Ascending aorta (tissue), 2 donors: ENCODE results near the gene KCNQ1. TPM values are rescaled to one million over a fixed set of nuclear protein-coding genes. Genes with fewer than 3 reads are reported as not detected.

Experiments
- DNase-seq, 2 donors: peaks; one replicate each; pipeline ENCODE4 v3.0.0-alpha.2; 2019; ENCODE audit warnings: low spot score in 2 of 2
- H3K27ac ChIP-seq, 2 donors: fragments of 200-600 bp; sonication (generic); one replicate each; pipeline ENCODE4 v1.5.1; 2016 to 2017; ENCODE audit warnings: mild to moderate bottlenecking in 1 of 2
- H3K27me3 ChIP-seq: fragments of 200-600 bp; sonication (generic); one replicate; pipeline ENCODE4 v1.5.1; 2017
- H3K36me3 ChIP-seq, 2 donors: fragments of 200-600 bp; sonication (generic); one replicate each; pipeline ENCODE4 v1.5.1; 2016
- H3K4me1 ChIP-seq, 2 donors: fragments of 200-600 bp; sonication (generic); one replicate each; pipeline ENCODE4 v1.5.1; 2016 to 2017; ENCODE audit warnings: mild to moderate bottlenecking in 1 of 2
- H3K4me3 ChIP-seq, 2 donors: fragments of 200-600 bp; sonication (generic); one replicate each; pipeline ENCODE4 v1.5.1; 2016 to 2017; ENCODE audit warnings: mild to moderate bottlenecking in 1 of 2
- H3K9me3 ChIP-seq, 2 donors: fragments of 200-600 bp; sonication (generic); one replicate each; pipeline ENCODE4 v1.5.1; 2016
- intact Hi-C: fragments of 100-400 bp; cut with DNase I; formaldehyde crosslinking; loops from one replicate; pipeline ENCODE4 v1.15.1; 2023
- total RNA-seq: library from RNA; depleted of rRNA; stranded (reverse); fragments of >200 nt; gene quantifications from one replicate; pipeline ENCODE4 v1.1.0, GENCODE V29; 2016
- TF ChIP-seq, protein P1 (sequence below), 3 experiments: fragments of 200-600 bp in 2 of 3; fragments of 450-650 bp in 1 of 3; sonication (generic) in 2 of 3; IDR thresholded peaks; one replicate each; pipeline ENCODE4 v1.5.1; 2016 to 2019; ENCODE audit warnings: antibody characterized with exemption in 3 of 3, mild to moderate bottlenecking in 1 of 3, moderate library complexity in 1 of 3

KCNQ1 gene
- total RNA-seq, 1 donor from 2014 or later = 2.3 TPM

GRCh38 chr11:2691991-2692875 lies 247.4 kb downstream of the KCNQ1 start:
- no peaks in the 10 kb centered on the region for H3K9me3 ChIP-seq
- intact Hi-C loops = no loop called here
- no peak for DNase-seq

GRCh38 chr11:2693271-2694261 lies 248.8 kb downstream of the KCNQ1 start:
- intact Hi-C loops = no loop called here
- H3K27ac ChIP-seq = no peak overlapping the region

More at GRCh38 chr11:2691991-2692875, 247.4 kb downstream of the KCNQ1 start:
- no peaks in the 10 kb centered on the region for H3K4me1 ChIP-seq
- H3K27me3 ChIP-seq = no peaks in the 10 kb centered on the region
- no peak overlapping the region for H3K27ac ChIP-seq
- no peaks in the 10 kb centered on the region for H3K36me3 ChIP-seq
- H3K4me3 ChIP-seq = no peak overlapping the region
- TF ChIP-seq, protein P1, sequence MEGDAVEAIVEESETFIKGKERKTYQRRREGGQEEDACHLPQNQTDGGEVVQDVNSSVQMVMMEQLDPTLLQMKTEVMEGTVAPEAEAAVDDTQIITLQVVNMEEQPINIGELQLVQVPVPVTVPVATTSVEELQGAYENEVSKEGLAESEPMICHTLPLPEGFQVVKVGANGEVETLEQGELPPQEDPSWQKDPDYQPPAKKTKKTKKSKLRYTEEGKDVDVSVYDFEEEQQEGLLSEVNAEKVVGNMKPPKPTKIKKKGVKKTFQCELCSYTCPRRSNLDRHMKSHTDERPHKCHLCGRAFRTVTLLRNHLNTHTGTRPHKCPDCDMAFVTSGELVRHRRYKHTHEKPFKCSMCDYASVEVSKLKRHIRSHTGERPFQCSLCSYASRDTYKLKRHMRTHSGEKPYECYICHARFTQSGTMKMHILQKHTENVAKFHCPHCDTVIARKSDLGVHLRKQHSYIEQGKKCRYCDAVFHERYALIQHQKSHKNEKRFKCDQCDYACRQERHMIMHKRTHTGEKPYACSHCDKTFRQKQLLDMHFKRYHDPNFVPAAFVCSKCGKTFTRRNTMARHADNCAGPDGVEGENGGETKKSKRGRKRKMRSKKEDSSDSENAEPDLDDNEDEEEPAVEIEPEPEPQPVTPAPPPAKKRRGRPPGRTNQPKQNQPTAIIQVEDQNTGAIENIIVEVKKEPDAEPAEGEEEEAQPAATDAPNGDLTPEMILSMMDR (IDR thresholded peaks at IDR 0.05) = no peak

GRCh38 chr11:2694495-2694894 lies 249.7 kb downstream of the KCNQ1 start:
- Histone ChIP-seq H3K36me3 (no peaks in the 10 kb centered on the region), H3K4me3 (no peak overlapping the region), H3K27ac (no peak overlapping the region), H3K9me3 (no peaks in the 10 kb centered on the region), H3K4me1 (no peaks in the 10 kb centered on the region), H3K27me3 (no peaks in the 10 kb centered on the region)
- intact Hi-C loops = no loop called here
- TF ChIP-seq, protein P1 (IDR thresholded peaks at IDR 0.05) = no peak
- no peak for DNase-seq

More at GRCh38 chr11:2693271-2694261, 248.8 kb downstream of the KCNQ1 start:
- Histone ChIP-seq H3K4me1 (no peaks in the 10 kb centered on the region), H3K36me3 (no peaks in the 10 kb centered on the region), H3K4me3 (no peak overlapping the region), H3K9me3 (no peaks in the 10 kb centered on the region), H3K27me3 (no peaks in the 10 kb centered on the region)
- TF ChIP-seq, protein P1 (IDR thresholded peaks at IDR 0.05) = no peak
- no peak for DNase-seq

DNA sequence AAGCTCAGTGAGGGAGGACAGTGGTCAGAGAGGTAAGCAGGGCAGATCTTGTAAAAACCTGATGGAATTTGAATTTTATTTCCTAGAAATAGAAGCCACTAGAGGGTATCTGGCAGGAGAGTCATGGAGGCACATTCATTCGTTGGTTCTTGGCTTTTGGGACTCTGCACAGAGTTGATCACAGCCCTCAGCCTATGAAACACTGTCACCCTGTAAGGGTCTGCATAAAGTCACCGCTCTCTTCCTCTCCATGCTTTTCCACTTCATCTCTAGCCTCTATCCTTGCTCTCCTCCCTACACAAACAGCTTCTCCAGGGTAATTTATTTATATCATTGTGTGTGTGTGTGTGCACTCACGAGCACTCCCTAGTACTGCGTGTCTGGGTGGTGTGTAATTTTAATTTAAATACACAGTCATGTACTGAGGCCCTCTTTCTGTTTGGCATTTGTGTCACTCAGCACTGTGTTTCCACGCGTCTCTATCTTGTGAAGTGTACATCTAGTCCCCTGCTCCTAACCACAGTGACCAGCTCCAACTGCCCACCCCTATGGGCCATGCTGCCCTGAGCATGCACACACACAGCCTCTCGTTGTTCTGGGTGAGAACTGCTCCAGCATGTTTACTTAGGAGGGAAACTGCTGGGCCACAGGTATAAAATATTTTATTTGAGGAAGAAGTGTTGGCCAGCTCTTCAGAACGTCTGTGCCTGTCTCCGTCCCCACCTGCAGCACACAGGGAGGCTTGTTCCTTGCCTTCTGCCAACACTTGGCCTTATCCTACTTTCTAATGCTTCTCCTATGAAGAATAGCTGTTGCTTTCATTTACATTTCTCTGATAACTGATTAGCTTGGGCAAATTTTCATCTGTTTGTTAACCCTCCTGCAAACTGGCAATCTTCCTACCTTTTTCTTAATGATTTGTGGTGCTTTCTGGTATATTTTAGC lies 250.5 kb downstream of the KCNQ1 start:
- TF ChIP-seq, protein P1 (IDR thresholded peaks at IDR 0.05) = no peak
- Histone ChIP-seq H3K4me1 (no peaks in the 10 kb centered on the region), H3K27me3 (no peaks in the 10 kb centered on the region), H3K9me3 (no peaks in the 10 kb centered on the region), H3K36me3 (no peaks in the 10 kb centered on the region), H3K4me3 (no peak overlapping the region), H3K27ac (no peak overlapping the region)
- no peak for DNase-seq
- intact Hi-C loops = no loop called here

- Histone ChIP-seq H3K4me1 (peaks cover 0 to 4% of the 10 kb centered on the region in 2 donors), H3K27ac (no peak overlapping the region), H3K9me3 (no peaks in the 10 kb centered on the region), H3K36me3 (no peaks in the 10 kb centered on the region), H3K4me3 (no peak overlapping the region), H3K27me3 (no peaks in the 10 kb centered on the region)
- TF ChIP-seq, protein P1 (IDR thresholded peaks at IDR 0.05) = no peak
- intact Hi-C loops = no loop called here
- DNase-seq = no peak
Observed at GRCh38 chr11:2696455-2696854, 251.6 kb downstream of the KCNQ1 start.
